ENCODE data around the gene SLC22A23.

DNA sequence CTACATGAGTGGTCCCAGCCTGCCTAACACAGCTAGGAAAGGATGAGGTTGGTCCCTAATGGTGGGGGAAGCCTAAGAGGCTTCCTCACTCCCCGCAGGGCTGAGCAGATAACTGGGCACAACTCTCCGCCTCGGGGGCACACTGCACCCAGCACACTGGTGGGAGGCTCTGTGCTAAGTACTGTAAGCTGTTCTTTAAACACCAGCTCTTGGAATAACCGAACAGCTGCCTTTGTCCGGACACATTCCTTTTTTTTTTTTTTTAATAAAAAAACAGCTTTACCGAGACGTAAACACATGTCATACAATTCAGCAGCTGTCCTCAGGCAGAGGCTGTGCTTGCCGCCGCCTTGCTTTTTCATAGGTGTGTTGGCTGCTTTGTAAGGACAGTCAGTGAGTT, 191.2 kb downstream of the SLC22A23 start:
- no peak for TF ChIP-seq EZH2 (IDR thresholded peaks at IDR 0.05; ENCODE audit: insufficient read depth, poor library complexity, severe bottlenecking)
- TF ChIP-seq EZH2phosphoT487 (IDR thresholded peaks at IDR 0.05; ENCODE audit: insufficient read depth, low read depth): no peak
